Forelimb muscle (tissue), 1 donor: Measurements from ENCODE around the gene FAAP20. TPM values are rescaled to one million over a fixed set of nuclear protein-coding genes. Genes with fewer than 3 reads are reported as not detected.
"Not testable (repeated sequence)": the region's sequence is repeated elsewhere in the genome, so short reads cannot be mapped to it uniquely, and the experiment has no call there.

Experiments
- DNase-seq: peaks from one replicate; pipeline ENCODE4 v3.0.0-alpha.2; 2013; ENCODE audit warnings: low read depth
- polyA plus RNA-seq: library from polyadenylated mRNA; unstranded; fragments of 120-200 nt; gene quantifications from one replicate; pipeline ENCODE4 v1.2.1, GENCODE V29; 2013; ENCODE audit not compliant: insufficient read length

FAAP20 gene
- polyA plus RNA-seq, 1 donor, result 42.0 TPM

DNA sequence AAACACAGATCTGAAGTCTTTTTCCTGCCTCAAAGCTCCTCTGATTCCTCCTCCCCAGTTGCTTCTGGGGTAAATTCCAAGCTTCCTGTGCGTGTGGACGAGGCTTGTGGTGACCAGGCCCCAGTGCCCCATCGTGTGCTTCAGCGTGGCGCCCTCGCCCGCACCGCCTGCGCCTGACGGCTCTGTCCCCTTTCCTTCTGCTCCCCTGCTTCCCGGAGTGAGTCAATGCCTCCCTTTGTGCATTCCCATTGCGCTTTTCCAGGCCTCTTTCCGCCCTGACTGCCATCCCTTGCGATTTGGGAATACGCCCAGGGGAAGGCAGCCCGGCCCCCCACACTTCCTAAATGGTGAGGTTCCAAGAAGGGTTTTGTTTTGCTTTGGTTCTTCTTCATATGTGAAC, 36.3 kb downstream of the FAAP20 start:
- no peak for DNase-seq

DNA sequence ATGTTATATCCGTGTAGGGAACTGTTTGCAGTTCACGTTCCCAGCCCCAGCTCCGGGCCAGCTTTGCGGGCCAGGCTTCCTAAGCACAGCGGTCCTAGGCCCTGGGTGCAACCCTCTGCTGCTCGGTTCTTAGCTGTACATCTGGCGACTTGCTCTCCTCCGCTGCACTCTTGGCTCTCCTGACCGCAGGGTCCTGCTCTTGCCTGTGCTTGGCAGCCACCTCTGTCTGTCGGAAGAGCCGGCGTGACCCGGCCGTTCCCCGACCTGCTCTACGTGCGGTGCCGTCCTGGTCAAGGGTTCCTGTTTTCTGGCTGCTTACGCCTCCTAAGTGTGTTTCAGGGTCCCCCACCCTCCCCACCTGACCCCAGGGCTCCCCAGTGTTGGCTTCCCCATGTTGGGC, 36.7 kb downstream of the FAAP20 start:
- DNase-seq, result no peak

DNA sequence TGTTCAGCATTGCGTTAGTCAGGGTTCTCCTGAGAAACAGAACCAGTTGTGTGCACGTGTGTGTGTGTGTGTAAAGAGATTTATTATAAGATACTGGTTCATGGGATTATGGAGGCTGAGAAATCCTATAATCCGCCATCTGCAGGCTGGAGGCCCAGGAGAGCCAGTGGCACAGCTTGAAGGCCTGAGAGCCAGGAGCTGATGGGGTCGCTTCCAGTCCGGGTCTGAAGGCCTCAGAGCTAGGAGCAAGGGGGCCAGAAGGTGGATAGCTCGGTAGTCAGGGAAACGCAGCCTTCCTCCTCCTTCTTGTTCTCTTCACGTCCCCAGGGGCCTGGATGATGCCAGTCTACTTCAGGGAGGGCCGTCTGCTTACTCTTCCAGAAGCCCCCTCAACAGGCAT, 37.7 kb downstream of the FAAP20 start:
- DNase-seq, result no peak

DNA sequence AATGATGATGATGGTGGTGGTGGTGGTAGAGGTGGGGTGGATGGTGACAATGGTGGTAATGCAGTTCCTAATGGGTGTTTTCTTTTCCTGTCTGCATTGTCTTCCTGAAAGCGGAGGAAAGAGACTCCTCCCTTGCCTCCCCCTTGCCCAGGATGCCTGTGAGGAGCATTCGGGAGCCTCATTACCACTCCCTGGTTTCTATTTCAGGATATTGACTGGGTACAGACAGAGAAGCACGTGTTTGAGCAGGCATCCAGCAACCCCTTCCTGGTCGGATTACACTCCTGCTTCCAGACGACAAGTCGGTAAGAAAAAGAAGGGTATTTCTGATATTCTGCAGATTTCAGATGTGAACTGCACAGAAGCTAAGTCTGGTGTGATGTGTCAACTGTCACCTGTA, 38.8 kb downstream of the FAAP20 start:
- no peak for DNase-seq

DNA sequence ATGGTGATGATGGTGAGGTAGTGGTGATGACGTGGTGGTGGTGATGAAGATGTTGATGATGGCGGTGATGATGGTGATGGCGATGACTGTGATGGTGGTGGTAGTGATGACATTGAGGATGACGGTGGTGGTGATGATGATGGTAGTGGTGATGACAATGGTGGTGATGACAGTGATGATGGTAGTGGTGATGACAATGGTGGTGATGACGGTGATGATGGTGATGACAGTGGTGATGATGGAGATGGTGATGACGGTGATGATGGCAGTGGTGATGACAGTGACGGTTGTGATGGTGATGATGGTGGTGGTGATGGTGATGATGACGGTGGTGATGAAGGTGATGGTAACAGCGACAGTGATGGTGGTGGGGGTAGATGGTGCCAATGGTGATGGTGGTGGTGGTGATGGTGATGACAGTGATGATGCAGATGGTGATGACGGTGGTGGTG, 39.4 kb downstream of the FAAP20 start:
- no peak for DNase-seq

DNA sequence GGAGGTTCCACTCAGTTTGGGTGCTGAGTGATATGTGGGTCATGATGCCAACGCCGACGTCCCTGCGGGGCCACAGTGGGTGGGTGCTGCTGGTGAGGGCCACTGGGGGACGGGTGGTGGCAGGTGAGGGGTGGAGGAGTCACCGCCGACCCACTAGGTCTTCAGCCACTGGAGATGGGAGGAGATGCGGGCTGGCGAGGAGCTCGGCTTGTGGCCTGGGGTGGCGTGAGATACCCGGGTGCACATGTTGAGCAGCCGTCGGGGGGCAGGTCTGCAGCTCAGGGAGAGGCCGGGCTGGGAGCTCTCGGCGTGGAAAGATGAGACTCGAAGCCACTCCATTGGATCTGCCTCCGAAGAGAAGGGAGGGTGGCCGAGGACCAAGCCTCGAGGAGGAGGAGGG, 40.5 kb downstream of the FAAP20 start:
- DNase-seq, result no peak

DNA sequence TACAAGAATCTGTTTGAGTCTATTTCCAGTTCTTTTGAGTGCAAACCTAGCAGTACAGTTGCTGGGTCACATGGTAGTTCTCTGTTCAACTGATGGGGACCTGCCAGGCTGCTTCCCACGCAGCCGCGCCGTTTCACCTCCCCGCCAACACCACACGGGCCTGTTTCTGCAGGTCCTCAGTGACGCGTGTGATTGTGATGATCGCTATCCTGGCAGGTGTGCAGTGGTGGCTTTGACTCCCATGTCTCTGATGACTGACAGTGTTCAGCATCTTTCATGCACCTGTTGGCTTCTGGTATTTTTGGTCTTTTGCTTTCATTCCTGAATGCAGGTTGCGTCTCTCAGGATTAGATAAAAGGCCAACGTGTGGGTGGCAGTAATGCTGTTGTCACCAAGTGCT, 41.6 kb downstream of the FAAP20 start:
- DNase-seq, result no peak

DNA sequence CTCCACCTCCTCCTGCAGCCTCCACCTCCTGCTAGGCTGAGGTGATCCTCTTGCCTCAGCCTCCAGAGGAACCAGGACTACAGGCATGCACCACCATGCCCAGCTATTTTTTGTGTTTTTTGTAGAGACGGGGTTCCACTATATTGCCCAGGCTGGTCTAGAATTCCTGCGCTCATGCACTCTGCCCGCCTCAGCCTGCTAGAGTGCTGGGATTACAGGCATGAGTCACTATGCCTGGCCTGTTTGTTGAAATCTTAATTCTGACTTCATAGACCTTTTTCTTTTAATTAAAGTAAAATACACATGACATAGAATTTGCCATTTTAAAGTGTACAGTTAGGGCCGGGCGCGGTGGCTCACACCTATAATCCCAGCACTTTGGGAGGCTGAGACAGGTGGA, 42.7 kb downstream of the FAAP20 start:
- no peak for DNase-seq

DNA sequence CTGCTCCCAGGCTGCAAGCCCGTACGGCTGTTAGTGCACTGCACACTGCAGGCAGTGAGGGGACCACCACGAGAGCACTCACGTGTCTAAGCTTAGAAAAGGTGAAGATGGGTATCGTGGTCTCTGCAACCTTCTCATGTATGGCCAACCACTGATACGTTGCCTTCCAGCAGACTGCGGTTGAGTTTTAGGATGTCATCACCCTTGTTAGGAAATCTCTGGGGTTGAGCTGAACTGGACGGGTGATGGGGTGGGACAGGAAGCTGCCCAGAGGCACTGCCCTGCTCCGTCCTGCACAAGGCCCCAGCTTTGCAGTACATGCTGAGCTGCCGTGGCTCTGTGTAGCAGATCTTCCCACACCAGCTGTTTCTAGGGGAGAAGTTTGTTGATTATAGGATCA, 43.3 kb downstream of the FAAP20 start:
- no peak for DNase-seq

DNA sequence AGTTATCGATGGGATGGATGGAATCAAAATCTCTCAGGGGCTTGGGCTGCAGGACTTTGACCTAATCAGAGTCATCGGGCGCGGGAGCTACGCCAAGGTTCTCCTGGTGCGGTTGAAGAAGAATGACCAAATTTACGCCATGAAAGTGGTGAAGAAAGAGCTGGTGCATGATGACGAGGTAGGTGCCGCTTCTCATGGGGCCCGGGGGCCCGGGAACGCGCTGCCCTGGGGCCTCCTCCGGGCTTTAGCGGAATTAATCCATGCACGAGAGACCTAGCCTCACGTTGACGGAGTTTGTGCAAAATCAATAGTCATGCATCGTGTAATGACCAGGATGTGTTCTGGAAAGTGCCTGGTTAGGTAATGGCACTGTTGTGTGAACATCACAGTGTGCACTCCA, 43.8 kb downstream of the FAAP20 start:
- no peak for DNase-seq

DNA sequence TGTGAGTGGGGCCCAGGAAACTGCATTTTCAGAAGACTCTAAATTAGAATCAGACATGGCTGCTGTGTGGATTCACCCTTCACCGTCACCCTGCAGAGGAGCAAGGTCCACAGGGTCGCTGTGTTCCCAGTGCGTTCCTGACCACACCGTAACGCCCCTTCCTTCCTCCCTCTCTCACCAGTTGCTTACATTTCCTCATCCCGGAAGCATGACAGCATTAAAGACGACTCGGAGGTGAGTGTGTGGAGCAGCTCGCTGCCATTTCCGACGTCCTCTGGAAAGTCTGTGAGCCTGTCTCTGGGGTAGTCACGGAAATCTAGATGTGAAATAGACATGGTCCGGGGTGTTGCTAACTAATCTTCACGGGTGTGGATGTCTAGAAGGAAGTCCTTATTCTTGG, 45.9 kb downstream of the FAAP20 start:
- no peak for DNase-seq

DNA sequence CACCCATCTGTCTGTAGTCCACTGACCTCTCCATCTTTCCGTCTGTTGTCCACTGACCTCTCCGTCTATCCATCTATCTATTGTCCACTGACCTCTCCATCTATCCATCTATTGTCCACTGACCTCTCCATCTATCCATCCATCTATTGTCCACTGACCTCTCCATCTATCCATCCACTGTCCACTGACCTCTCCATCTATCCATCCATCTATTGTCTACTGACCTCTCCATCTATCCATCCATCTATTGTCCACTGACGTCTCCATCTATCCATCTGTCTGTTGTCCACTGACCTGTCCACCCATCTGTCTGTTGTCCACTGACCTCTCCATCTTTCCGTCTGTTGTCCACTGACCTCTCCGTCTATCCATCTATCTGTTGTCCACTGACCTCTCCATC, 46.7 kb downstream of the FAAP20 start:
- DNase-seq, result not testable (repeated sequence)

DNA sequence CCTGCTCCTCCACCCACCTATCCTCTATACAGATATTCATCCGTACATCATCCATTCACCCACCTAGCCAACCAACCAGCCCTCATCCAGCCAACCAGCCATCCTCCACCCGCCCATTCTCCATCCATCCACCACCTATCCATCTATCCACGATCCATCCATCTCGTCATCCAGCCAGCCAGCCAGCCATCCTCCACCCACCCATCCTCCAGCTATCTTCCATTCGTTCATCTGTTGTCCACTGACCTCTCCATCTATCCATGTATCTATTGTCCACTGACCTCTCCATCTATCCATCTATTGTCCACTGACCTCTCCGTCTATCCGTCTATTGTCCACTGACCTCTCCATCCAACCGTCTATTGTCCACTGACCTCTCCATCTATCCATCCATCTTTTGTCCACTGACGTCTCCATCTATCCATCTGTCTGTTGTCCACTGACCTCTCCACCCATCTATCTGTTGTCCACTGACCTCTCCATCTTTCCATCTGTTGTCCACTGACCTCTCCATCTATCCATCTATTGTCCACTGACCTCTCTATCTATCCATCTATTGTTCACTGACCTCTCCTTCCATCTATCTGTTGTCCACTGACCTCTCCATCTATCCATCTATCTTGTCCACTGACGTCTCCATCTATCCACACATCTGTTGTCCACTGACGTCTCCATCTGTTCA, 47.6 kb downstream of the FAAP20 start:
- DNase-seq, result no peak

DNA sequence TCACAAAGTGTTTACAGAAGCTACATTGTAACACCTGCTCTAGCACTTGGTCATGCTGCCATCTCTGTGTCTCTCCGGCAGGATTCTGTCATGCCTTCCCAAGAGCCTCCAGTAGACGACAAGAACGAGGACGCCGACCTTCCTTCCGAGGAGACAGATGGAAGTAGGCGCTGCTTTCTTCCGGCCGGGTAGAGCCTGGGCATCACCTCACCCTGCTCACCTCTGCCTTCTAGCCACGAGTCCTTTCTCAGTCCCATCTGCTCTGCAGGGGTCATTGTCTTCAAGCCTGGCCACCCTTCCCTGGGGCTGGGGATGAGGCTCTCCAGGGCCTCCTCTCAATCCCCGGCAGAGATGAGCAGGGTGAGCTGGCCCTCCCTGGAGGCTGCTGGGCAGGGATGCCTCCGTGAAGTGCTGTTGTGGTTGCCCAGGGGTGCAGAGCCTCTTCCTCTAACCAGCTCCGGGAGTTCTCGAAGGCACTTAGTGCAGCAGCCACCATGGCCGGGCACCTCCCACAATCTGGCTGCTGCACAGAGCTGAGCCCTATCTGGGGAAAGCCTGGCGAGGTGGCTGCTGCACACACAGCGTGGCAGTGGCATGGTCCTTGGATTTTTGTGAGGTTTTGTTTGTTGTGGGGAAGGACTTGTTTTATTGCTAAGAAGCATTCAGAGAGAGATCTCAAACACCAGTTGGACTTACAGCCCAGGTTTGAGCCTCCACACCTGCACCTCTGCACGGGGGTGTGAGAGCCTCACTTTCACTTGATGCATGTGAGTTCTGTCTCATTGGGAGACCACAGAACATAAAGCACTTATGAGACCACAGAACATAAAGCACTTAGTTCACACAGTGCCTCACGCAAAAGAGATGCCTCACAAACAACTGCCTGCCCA, 48.4 kb downstream of the FAAP20 start:
- no peak for DNase-seq

DNA sequence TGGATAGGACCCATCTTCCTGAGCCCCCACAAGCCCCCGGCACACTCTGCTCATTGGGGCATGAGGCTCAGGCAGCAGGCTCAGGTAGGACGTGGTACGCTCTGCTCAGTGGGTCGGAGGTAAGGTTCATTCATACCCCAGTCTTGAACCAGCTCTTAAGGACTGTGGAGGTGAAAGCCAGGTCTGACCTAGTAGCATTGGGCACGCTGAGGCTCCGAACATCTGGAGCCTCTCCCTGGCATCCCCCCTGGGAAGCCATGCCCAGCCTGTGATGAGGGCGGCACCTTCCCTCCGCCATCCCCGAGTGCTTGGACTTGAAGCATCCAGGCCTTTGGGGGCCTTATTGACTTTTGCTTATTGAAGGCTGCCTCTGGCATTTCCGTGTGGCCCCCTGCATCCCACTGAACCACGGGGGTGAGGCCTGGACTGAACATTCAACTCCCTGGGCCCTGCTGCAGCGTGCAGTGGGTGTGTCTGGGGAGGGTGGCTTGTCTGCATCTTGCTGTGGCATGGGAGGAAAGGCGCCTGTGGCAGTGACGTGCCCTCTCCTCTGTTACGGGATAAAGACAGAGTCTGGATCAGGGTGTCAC, 50.0 kb downstream of the FAAP20 start:
- DNase-seq, result no peak

DNA sequence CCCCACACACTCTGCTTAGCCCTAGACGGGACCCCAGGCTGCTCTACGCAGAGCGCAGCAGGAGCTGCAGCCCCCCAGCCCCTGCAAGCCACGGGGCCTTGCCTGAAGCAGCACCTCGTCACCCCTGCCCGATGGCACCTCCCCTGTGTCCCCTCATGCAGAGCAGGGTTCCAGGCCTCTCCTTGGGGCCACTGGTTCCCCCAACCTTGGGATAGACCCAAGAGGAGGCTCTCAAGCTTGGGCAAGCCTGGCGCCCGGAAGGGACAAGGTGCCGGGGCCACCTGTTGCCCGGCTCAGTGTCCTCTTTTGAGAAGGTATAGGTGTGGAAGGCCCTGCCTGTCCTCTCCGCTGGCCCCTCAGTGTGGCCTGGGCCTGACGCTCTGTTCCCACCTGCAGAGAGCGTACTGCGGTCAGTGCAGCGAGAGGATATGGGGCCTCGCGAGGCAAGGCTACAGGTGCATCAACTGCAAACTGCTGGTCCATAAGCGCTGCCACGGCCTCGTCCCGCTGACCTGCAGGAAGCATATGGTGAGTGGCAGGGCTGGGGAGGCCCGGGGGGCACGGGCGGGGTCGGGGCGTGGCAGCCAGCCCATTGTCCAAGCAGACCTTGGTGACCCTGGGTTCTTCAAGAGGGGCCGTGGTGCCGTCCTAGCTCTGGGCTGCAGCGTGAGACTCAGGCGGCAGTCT, 50.6 kb downstream of the FAAP20 start:
- DNase-seq, result no peak

DNA sequence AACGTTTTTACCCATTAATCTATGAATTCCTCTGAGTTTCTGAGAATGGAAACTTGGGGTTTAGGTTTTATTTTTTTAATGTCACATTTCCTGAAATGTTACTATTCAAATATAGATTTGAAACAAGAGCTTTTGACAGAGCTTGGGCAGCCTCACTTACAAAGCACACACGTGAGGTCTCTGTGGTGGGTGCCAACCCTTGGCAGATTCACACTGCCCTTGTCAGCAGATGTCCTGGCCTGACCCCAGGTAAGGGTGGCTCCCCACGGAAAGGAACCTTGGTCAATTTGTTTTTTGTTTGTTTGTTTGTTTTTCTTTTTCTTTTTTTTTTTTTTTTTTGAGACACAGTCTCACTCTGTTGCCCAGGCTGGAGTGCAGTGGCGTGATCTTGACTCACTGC, 53.5 kb downstream of the FAAP20 start:
- DNase-seq, result no peak

Other genes starting within 250 kb of the FAAP20 start
- gene CFAP74, start 191.0 kb downstream of the FAAP20 start, polyA plus RNA-seq, result 0.24 TPM
- gene GABRD, start 175.4 kb downstream of the FAAP20 start, polyA plus RNA-seq, result 1.0 TPM
- gene PRKCZ, start 144.4 kb downstream of the FAAP20 start, polyA plus RNA-seq, result 7.6 TPM
- gene SKI, start 33.5 kb upstream of the FAAP20 start, polyA plus RNA-seq, result 53.8 TPM
- gene MORN1, start 196.8 kb upstream of the FAAP20 start, polyA plus RNA-seq, result 6.7 TPM
- gene RER1, start 197.1 kb upstream of the FAAP20 start, polyA plus RNA-seq, result 70.7 TPM
- 18.0 TPM for gene PEX10, start 217.8 kb upstream of the FAAP20 start, polyA plus RNA-seq